Ascending aorta (tissue), 2 donors: Measurements from ENCODE around the gene UGCG. TPM values are rescaled to one million over a fixed set of nuclear protein-coding genes. Genes with fewer than 3 reads are reported as not detected.

Experiments
- DNase-seq, 2 donors: peaks; one replicate each; pipeline ENCODE4 v3.0.0-alpha.2; 2019; ENCODE audit warnings: low spot score in 2 of 2
- H3K27ac ChIP-seq, 2 donors: fragments of 200-600 bp; sonication (generic); one replicate each; pipeline ENCODE4 v1.5.1; 2016 to 2017; ENCODE audit warnings: mild to moderate bottlenecking in 1 of 2
- H3K27me3 ChIP-seq: fragments of 200-600 bp; sonication (generic); one replicate; pipeline ENCODE4 v1.5.1; 2017
- H3K36me3 ChIP-seq, 2 donors: fragments of 200-600 bp; sonication (generic); one replicate each; pipeline ENCODE4 v1.5.1; 2016
- H3K4me1 ChIP-seq, 2 donors: fragments of 200-600 bp; sonication (generic); one replicate each; pipeline ENCODE4 v1.5.1; 2016 to 2017; ENCODE audit warnings: mild to moderate bottlenecking in 1 of 2
- H3K4me3 ChIP-seq, 2 donors: fragments of 200-600 bp; sonication (generic); one replicate each; pipeline ENCODE4 v1.5.1; 2016 to 2017; ENCODE audit warnings: mild to moderate bottlenecking in 1 of 2
- H3K9me3 ChIP-seq, 2 donors: fragments of 200-600 bp; sonication (generic); one replicate each; pipeline ENCODE4 v1.5.1; 2016
- CTCF ChIP-seq, 3 experiments: fragments of 200-600 bp in 2 of 3; fragments of 450-650 bp in 1 of 3; sonication (generic) in 2 of 3; IDR thresholded peaks; one replicate each; pipeline ENCODE4 v1.5.1; 2016 to 2019; ENCODE audit warnings: antibody characterized with exemption in 3 of 3, mild to moderate bottlenecking in 1 of 3, moderate library complexity in 1 of 3
- intact Hi-C: fragments of 100-400 bp; cut with DNase I; formaldehyde crosslinking; loops from one replicate; pipeline ENCODE4 v1.15.1; 2023
- total RNA-seq: library from RNA; depleted of rRNA; stranded (reverse); fragments of >200 nt; gene quantifications from one replicate; pipeline ENCODE4 v1.1.0, GENCODE V29; 2016

UGCG gene
- total RNA-seq, 1 donor from 2014 or later: 5.7 TPM

GRCh38 chr9:111978616-111979015 lies 82.0 kb downstream of the UGCG start:
- Histone ChIP-seq H3K4me1 (no peaks in the 10 kb centered on the region), H3K4me3 (no peak overlapping the region), H3K27me3 (no peaks in the 10 kb centered on the region), H3K27ac (no peak overlapping the region), H3K9me3 (no peaks in the 10 kb centered on the region), H3K36me3 (no peaks in the 10 kb centered on the region)
- DNase-seq: no peak
- TF ChIP-seq CTCF (IDR thresholded peaks at IDR 0.05): no peak
- intact Hi-C loops: no loop called here

GRCh38 chr9:111979561-111979960 lies 82.9 kb downstream of the UGCG start:
- TF ChIP-seq CTCF (IDR thresholded peaks at IDR 0.05): no peak
- no peak overlapping the region for H3K4me3 ChIP-seq
- peak in 1 of 2 donors; percentile 12 for DNase-seq
- intact Hi-C loops: no loop called here
- H3K36me3 ChIP-seq: no peaks in the 10 kb centered on the region
- no peaks in the 10 kb centered on the region for H3K9me3 ChIP-seq
- H3K4me1 ChIP-seq: no peaks in the 10 kb centered on the region
- H3K27me3 ChIP-seq: no peaks in the 10 kb centered on the region
- no peak overlapping the region for H3K27ac ChIP-seq

- Histone ChIP-seq H3K36me3 (no peaks in the 10 kb centered on the region), H3K27ac (no peak overlapping the region), H3K9me3 (no peaks in the 10 kb centered on the region), H3K4me3 (no peak overlapping the region), H3K27me3 (no peaks in the 10 kb centered on the region), H3K4me1 (no peaks in the 10 kb centered on the region)
- DNase-seq: peak in 1 of 2 donors; percentile 43
- no peak for TF ChIP-seq CTCF (IDR thresholded peaks at IDR 0.05)
- intact Hi-C loops: no loop called here
Observed at GRCh38 chr9:111980398-111980797, 83.8 kb downstream of the UGCG start.

GRCh38 chr9:111983484-111983908 lies 86.9 kb downstream of the UGCG start:
- Histone ChIP-seq H3K27me3 (no peaks in the 10 kb centered on the region), H3K4me3 (no peak overlapping the region), H3K9me3 (no peaks in the 10 kb centered on the region), H3K36me3 (no peaks in the 10 kb centered on the region), H3K27ac (no peak overlapping the region), H3K4me1 (no peaks in the 10 kb centered on the region)
- TF ChIP-seq CTCF (IDR thresholded peaks at IDR 0.05): no peak
- peak in 1 of 2 donors; percentile 50 for DNase-seq
- intact Hi-C loops: no loop called here

GRCh38 chr9:111984086-111984802 lies 87.6 kb downstream of the UGCG start:
- no peak overlapping the region for H3K27ac ChIP-seq
- H3K27me3 ChIP-seq: no peaks in the 10 kb centered on the region
- no peak overlapping the region for H3K4me3 ChIP-seq
- H3K9me3 ChIP-seq: no peaks in the 10 kb centered on the region
- TF ChIP-seq CTCF (IDR thresholded peaks at IDR 0.05): no peak
- no peaks in the 10 kb centered on the region for H3K4me1 ChIP-seq
- intact Hi-C loops: no loop called here
- DNase-seq: peak in 1 of 2 donors; percentile 48
- no peaks in the 10 kb centered on the region for H3K36me3 ChIP-seq

Other genes starting within 250 kb of the UGCG start
- gene GNG10, start 235.2 kb upstream of the UGCG start, total RNA-seq: 23.8 TPM
- gene SHOC1, start 101.9 kb upstream of the UGCG start, total RNA-seq: not detected